WI38 (cell line): ENCODE data around the gene ZNF865.

Experiments
- H3K4me3 ChIP-seq: 2 replicates; pipeline ENCODE4 v1.5.1; 2011; ENCODE audit warnings: low read depth, mild to moderate bottlenecking, control low read depth, low read length
- CTCF ChIP-seq: IDR thresholded peaks from 2 replicates; pipeline ENCODE4 v1.5.1; 2012; ENCODE audit warnings: low read depth, mild to moderate bottlenecking, control low read depth, low read length

ZNF865 gene

GRCh38 chr19:55584871-55585270 lies 20.6 kb upstream of the ZNF865 start:
- TF ChIP-seq CTCF: no peak

GRCh38 chr19:55585658-55586339 lies 19.6 kb upstream of the ZNF865 start:
- H3K4me3 ChIP-seq: peak overlapping the region; percentile 37
- no peak for TF ChIP-seq CTCF

More at GRCh38 chr19:55584871-55585270, 20.6 kb upstream of the ZNF865 start:
- no peak overlapping the region for H3K4me3 ChIP-seq

- H3K4me3 ChIP-seq: peak overlapping the region; percentile 50
- no peak for TF ChIP-seq CTCF
These were observed 18.3 kb upstream of the ZNF865 start for GRCh38 chr19:55586976-55587668.

GRCh38 chr19:55588738-55589137 lies 16.7 kb upstream of the ZNF865 start:
- H3K4me3 ChIP-seq: no peak overlapping the region
- TF ChIP-seq CTCF: no peak

- no peak for TF ChIP-seq CTCF
- H3K4me3 ChIP-seq: no peak overlapping the region
These were observed 15.3 kb upstream of the ZNF865 start for GRCh38 chr19:55590109-55590508.

GRCh38 chr19:55590617-55591016 lies 14.8 kb upstream of the ZNF865 start:
- TF ChIP-seq CTCF: no peak
- H3K4me3 ChIP-seq: no peak overlapping the region

- no peak for TF ChIP-seq CTCF
- H3K4me3 ChIP-seq: no peak overlapping the region
These were observed 13.9 kb upstream of the ZNF865 start for GRCh38 chr19:55591555-55591954.
